NCI-H345 treated with DMSO at 0.1 percent for 48 hours (cell line): ENCODE results near the gene STK11.
A peak's percentile ranks its signal among the peaks of the same experiment; 100 is the strongest.
"Not testable (repeated sequence)": the region's sequence is repeated elsewhere in the genome, so short reads cannot be mapped to it uniquely, and the experiment has no call there.

Experiments used
- DNase-seq: peaks from one replicate; lab custom pipeline; 2025; ENCODE audit not compliant: unreplicated experiment; lab: John Stamatoyannopoulos, UW

The STK11 gene

GRCh38 chr19:1168572-1169410, 36.8 kb upstream of the STK11 start:
- no peak for DNase-seq

- DNase-seq: no peak
These were observed 36.2 kb upstream of the STK11 start for GRCh38 chr19:1169411-1169791.

GRCh38 chr19:1169921-1170885, 35.4 kb upstream of the STK11 start:
- DNase-seq: no peak

- DNase-seq: no peak
These were observed 34.4 kb upstream of the STK11 start for GRCh38 chr19:1170938-1171754.

- DNase-seq: peak; percentile 24
These were observed 33.7 kb upstream of the STK11 start for GRCh38 chr19:1171755-1172352.

- no peak for DNase-seq
These were observed 33.0 kb upstream of the STK11 start for GRCh38 chr19:1172353-1173158.

GRCh38 chr19:1173159-1173844, 32.3 kb upstream of the STK11 start:
- DNase-seq: no peak

- DNase-seq: peak; percentile 31
These were observed 31.5 kb upstream of the STK11 start, which contains the start of gene SBNO2 for GRCh38 chr19:1173845-1174809. Gene SBNO2 (minus strand): TSS chr19:1174268. CDS start chr19:1154276, 19,992 bp downstream.

- DNase-seq: no peak
These were observed 28.1 kb upstream of the STK11 start for GRCh38 chr19:1177322-1178114.

- DNase-seq: no peak
These were observed 24.0 kb upstream of the STK11 start for GRCh38 chr19:1181606-1182005.

- no peak for DNase-seq
These were observed 23.5 kb upstream of the STK11 start for GRCh38 chr19:1182068-1182467.

GRCh38 chr19:1182727-1183126, 22.9 kb upstream of the STK11 start:
- DNase-seq: no peak

- DNase-seq: no peak
These were observed 21.9 kb upstream of the STK11 start for GRCh38 chr19:1183543-1184172.

GRCh38 chr19:1189419-1189818, 16.2 kb upstream of the STK11 start:
- no peak for DNase-seq

GRCh38 chr19:1199531-1199930, 6.0 kb upstream of the STK11 start:
- DNase-seq: no peak

GRCh38 chr19:1200614-1201013, 5.0 kb upstream of the STK11 start:
- not testable (repeated sequence) for DNase-seq
